GM10266 (cell line): ENCODE data around the gene ABR.

Experiments
- DNase-seq: peaks from one replicate; pipeline ENCODE4 v3.0.0; 2012; ENCODE audit errors: extremely low spot score
- TF ChIP-seq, protein P1 (sequence below): IDR thresholded peaks from 2 replicates; pipeline ENCODE4 v1.5.1; 2012; ENCODE audit warnings: mild to moderate bottlenecking, low read depth; ENCODE audit not compliant: control insufficient read depth, insufficient read depth; ENCODE audit errors: missing control alignments

The ABR gene

GRCh38 chr17:1025733-1026598 lies 153.8 kb downstream of the ABR start:
- DNase-seq = no peak
- TF ChIP-seq, protein P1, sequence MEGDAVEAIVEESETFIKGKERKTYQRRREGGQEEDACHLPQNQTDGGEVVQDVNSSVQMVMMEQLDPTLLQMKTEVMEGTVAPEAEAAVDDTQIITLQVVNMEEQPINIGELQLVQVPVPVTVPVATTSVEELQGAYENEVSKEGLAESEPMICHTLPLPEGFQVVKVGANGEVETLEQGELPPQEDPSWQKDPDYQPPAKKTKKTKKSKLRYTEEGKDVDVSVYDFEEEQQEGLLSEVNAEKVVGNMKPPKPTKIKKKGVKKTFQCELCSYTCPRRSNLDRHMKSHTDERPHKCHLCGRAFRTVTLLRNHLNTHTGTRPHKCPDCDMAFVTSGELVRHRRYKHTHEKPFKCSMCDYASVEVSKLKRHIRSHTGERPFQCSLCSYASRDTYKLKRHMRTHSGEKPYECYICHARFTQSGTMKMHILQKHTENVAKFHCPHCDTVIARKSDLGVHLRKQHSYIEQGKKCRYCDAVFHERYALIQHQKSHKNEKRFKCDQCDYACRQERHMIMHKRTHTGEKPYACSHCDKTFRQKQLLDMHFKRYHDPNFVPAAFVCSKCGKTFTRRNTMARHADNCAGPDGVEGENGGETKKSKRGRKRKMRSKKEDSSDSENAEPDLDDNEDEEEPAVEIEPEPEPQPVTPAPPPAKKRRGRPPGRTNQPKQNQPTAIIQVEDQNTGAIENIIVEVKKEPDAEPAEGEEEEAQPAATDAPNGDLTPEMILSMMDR = no peak

DNA sequence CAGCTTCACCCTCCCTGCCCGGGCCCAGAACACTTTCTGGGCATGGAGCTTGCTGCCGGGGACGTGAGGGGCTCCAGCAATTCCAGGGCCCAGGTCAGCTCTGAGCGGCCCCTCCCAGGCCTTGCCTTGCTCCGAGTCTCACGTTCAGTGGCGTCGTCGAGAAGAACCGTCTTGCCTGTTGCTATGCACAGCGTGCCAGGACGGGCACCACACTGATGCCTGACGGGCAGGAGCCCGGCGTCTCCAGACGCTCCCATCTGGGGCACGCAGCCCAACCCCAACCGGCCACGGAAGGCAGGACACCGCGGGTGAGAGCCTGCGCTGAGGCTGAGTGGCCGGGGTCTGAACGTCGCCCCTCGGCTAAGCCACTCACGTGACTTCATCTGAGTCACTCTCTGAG lies 155.7 kb downstream of the ABR start:
- no peak for DNase-seq
- TF ChIP-seq, protein P1 = no peak

DNA sequence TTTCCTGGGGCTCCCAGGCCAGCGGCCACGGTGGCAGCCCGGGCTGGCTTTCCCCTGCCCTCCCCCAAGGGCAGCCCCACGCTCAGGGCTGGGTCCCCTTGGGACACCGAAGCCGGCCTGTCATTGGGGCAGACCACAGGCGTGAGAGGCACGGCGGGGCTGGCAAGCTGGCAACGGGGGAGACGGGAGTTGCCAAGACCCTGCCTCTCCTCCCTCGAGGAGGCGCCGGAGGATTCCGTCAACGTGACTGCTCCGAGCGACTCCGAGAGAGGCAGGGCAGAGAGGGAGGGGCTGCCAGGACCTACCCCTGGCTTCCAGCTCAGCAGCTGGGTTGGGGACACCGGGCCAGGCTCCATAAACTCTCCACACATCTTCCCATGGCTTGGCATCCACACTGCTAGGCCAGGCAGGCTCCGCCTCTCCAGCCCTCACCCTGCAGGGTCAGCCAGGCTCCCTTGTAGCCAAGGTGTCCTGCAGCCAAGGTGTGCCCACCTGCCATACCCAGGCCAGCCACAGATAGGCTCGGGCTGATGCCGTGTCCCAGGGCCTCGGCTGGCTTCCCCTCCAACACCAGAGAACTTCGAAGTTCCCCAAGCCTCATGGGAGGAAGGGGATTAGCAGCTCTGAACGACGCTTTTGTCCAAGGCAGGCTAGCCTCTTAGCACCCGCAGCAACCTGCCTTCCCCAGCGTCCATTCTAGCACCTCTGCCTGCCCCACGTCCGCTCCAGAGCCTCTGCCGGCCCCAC lies 157.3 kb downstream of the ABR start:
- TF ChIP-seq, protein P1 = no peak
- DNase-seq = no peak

GRCh38 chr17:1021147-1021546 lies 158.6 kb downstream of the ABR start:
- DNase-seq = no peak
- TF ChIP-seq, protein P1 = no peak

DNA sequence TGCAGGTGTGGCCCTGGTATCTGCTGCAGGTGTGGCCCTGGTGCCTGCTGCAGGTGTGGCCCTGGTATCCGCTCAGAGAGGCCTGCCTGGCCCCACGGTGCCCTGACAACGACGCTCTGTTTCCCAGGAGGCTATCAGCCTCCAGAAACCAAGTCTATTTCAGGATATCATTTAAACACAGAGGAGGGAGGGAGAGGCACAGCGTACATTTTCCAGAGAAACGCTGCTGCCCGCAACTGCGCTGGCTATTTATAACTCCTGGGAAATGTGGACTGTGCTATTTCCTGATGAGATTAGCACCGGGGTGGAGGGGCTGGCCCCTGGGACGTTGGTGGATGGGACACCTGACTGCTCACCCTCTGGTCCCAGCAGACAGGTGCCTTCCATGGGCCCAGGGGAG lies 160.3 kb downstream of the ABR start:
- TF ChIP-seq, protein P1 = no peak
- no peak for DNase-seq

DNA sequence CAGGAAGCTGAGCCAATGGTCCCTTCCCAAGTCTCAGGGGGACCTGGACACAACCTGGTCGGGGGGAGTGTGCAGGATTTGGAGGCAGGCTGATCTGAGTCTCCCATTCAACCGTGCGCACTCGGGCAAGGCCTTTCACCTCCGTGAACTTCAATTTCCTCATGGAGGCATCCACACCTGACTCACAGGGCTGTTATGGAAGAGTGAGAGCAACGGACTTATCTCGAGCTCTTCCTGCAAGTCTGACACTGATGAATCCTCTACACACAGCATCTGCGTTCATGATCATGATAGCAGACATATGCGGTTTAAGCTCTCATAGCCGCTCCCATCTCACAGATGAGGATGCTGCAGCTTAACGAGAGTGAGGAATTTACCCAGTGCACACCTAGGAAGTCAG lies 161.2 kb downstream of the ABR start:
- TF ChIP-seq, protein P1 = no peak
- DNase-seq = no peak

GRCh38 chr17:1013729-1014090 lies 166.1 kb downstream of the ABR start:
- TF ChIP-seq, protein P1 = no peak
- DNase-seq = no peak
